Memory B cell (primary cell): ENCODE measurements around the gene TTC28.
A peak's percentile ranks its signal among the peaks of the same experiment; 100 is the strongest.

Experiments used
- ATAC-seq: fragments of 150-1000 bp; cut with Tn5 transposase; 2 replicates; pipeline ENCODE4 v1.10.0; 2021; ENCODE audit warnings: low read depth, mild to moderate bottlenecking, moderate library complexity
- DNase-seq, 2 donors: peaks; one replicate each; pipeline ENCODE4 v3.0.0; 2022; ENCODE audit warnings: low spot score in 2 of 2
- H3K27ac Mint-ChIP-seq: one replicate; pipeline ENCODE4 v1.8.0; 2022; ENCODE audit warnings: mild to moderate bottlenecking, moderate library complexity, mixed read lengths
- H3K27me3 Mint-ChIP-seq: one replicate; pipeline ENCODE4 v1.8.0; 2022; ENCODE audit warnings: mixed read lengths
- H3K36me3 Mint-ChIP-seq: one replicate; pipeline ENCODE4 v1.8.0; 2022; ENCODE audit warnings: mild to moderate bottlenecking, mixed read lengths
- H3K4me1 Mint-ChIP-seq: one replicate; pipeline ENCODE4 v1.8.0; 2022; ENCODE audit warnings: mixed read lengths
- H3K4me3 Mint-ChIP-seq: one replicate; pipeline ENCODE4 v1.8.0; 2022; ENCODE audit warnings: mild to moderate bottlenecking, moderate library complexity, mixed read lengths
- H3K9me3 Mint-ChIP-seq: one replicate; pipeline ENCODE4 v1.8.0; 2022; ENCODE audit warnings: mixed read lengths

Gene TTC28

GRCh38 chr22:28024422-28024888 lies 655.2 kb downstream of the TTC28 start:
- H3K27me3 Mint-ChIP-seq: no peaks in the 10 kb centered on the region
- no peaks in the 10 kb centered on the region for H3K36me3 Mint-ChIP-seq
- peaks cover 3% of the 10 kb centered on the region for H3K4me1 Mint-ChIP-seq
- H3K4me3 Mint-ChIP-seq: no peak overlapping the region
- no peak for ATAC-seq
- no peaks in the 10 kb centered on the region for H3K9me3 Mint-ChIP-seq
- H3K27ac Mint-ChIP-seq: no peak overlapping the region
- no peak for DNase-seq

DNA sequence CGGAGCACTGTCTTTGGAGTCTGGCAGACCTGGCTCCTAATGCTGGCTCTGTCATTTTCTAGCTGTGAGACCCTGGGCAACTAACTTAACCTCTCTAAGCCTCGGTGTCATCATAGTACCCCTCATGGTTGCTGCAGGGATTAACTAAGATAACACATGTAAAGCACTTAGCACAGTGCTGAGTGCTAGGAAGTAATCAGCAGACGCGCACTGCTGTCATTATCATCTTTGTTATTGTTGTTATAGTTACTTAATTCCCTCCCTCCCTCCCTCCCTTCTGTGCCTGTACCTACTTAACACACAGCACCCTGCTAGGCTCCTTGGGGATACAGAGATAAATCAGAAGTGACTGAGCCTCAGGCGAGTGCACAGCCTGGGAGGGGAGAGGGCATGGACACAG lies 655.9 kb downstream of the TTC28 start:
- H3K4me1 Mint-ChIP-seq: peaks cover 3% of the 10 kb centered on the region
- DNase-seq (no peak), ATAC-seq (no peak)
- H3K27me3 Mint-ChIP-seq: no peaks in the 10 kb centered on the region
- no peaks in the 10 kb centered on the region for H3K9me3 Mint-ChIP-seq
- H3K36me3 Mint-ChIP-seq: no peaks in the 10 kb centered on the region
- no peak overlapping the region for H3K4me3 Mint-ChIP-seq
- no peak overlapping the region for H3K27ac Mint-ChIP-seq

- no peak for DNase-seq
- no peak overlapping the region for H3K27ac Mint-ChIP-seq
- no peaks in the 10 kb centered on the region for H3K27me3 Mint-ChIP-seq
- H3K9me3 Mint-ChIP-seq: no peaks in the 10 kb centered on the region
- no peak overlapping the region for H3K4me3 Mint-ChIP-seq
- H3K36me3 Mint-ChIP-seq: no peaks in the 10 kb centered on the region
- ATAC-seq: no peak
- H3K4me1 Mint-ChIP-seq: peaks cover 3% of the 10 kb centered on the region
These were observed 656.6 kb downstream of the TTC28 start for GRCh38 chr22:28023036-28023435.

- Mint-ChIP-seq H3K36me3 (no peaks in the 10 kb centered on the region), H3K4me3 (no peak overlapping the region), H3K4me1 (peaks cover 3% of the 10 kb centered on the region), H3K27ac (no peak overlapping the region), H3K9me3 (no peaks in the 10 kb centered on the region), H3K27me3 (no peaks in the 10 kb centered on the region)
- no peak for DNase-seq
- no peak for ATAC-seq
These were observed 657.5 kb downstream of the TTC28 start for GRCh38 chr22:28021998-28022660.

- DNase-seq (no peak), ATAC-seq (no peak)
- Mint-ChIP-seq H3K4me1 (peaks cover 3% of the 10 kb centered on the region), H3K36me3 (no peaks in the 10 kb centered on the region), H3K9me3 (no peaks in the 10 kb centered on the region), H3K27me3 (no peaks in the 10 kb centered on the region), H3K27ac (no peak overlapping the region), H3K4me3 (no peak overlapping the region)
These were observed 658.3 kb downstream of the TTC28 start for GRCh38 chr22:28021116-28021997.

DNA sequence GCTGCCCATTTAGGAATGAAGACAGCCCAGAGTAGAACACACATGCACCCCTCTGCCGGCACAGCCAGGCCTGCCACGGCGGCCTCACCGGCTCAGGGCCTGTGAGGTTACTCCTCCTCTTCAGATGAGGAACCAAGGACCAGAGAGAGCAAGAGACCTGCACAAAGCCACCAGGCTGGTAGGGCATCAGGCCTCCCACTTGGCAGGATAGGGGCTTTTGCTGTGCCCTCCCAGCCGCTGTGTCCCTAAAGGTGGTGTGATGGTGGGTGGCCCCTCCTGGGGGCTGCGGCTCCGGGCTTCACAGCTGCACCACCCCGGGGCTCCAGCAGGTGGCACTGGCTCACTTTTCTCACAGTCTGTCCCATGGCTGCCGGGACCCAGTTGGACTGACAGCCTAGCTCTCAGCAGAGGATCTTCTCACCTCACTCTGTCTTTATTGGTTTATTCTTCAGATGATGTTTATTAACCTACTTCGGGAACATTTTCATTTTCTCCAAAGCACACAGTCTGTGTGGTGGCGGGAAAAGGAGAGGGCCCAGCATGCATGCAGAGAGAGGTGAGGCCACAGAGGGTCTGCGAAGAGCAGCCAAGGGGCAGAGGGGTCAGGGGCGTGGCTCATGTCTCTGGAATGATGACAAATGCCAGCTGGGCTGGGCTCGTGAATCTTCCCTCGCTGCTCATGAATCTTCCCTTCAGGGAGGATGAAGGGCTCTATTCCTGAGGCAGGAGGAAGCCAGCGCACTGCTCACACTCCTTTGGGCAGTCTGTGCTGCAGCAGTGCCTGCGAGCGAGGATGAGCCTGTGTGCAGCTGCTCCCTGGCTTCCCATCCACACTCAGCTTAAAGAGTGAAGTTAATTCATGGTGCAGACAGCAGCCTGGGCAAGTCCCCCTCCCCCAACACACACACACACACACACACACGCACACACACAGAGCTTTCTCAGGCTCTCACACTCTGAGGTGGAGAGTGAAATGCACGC lies 659.5 kb downstream of the TTC28 start:
- Mint-ChIP-seq H3K27me3 (no peaks in the 10 kb centered on the region), H3K27ac (peak overlapping the region; percentile 59), H3K36me3 (no peaks in the 10 kb centered on the region), H3K4me1 (peaks cover 3% of the 10 kb centered on the region), H3K9me3 (no peaks in the 10 kb centered on the region), H3K4me3 (no peak overlapping the region)
- DNase-seq: peak; percentile 54 to 66
- ATAC-seq: peak; percentile 83

- no peaks in the 10 kb centered on the region for H3K27me3 Mint-ChIP-seq
- H3K36me3 Mint-ChIP-seq: no peaks in the 10 kb centered on the region
- DNase-seq (no peak), ATAC-seq (no peak)
- no peaks in the 10 kb centered on the region for H3K9me3 Mint-ChIP-seq
- no peak overlapping the region for H3K4me3 Mint-ChIP-seq
- peak overlapping the region; percentile 59 for H3K27ac Mint-ChIP-seq
- peaks cover 5% of the 10 kb centered on the region for H3K4me1 Mint-ChIP-seq
These were observed 660.3 kb downstream of the TTC28 start for GRCh38 chr22:28019360-28019759.

- Mint-ChIP-seq H3K4me3 (no peak overlapping the region), H3K4me1 (peaks cover 5% of the 10 kb centered on the region), H3K36me3 (no peaks in the 10 kb centered on the region), H3K27me3 (no peaks in the 10 kb centered on the region), H3K27ac (no peak overlapping the region), H3K9me3 (no peaks in the 10 kb centered on the region)
- ATAC-seq: no peak
- DNase-seq: no peak
These were observed 661.1 kb downstream of the TTC28 start for GRCh38 chr22:28018461-28018927.

DNA sequence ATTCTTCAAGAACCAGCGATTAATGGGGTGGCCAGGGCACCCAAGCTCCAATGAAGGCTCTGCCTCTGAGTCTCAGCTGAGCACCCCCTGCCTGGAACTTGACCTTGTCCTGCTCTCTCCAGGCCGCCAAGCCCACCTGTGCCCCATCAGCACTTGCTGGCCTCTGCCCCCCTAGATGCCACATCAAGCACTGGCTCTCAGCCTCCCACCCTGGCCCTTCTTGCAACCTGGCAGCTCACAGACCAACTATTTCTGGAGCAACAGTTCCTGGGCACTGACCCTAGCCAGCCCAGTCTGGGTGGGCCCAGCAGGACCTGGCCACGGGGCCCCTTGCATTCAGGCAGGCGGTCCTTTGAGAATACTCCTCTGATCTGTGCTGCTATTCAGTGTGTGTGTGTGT lies 661.8 kb downstream of the TTC28 start:
- no peak for ATAC-seq
- no peak for DNase-seq
- H3K36me3 Mint-ChIP-seq: no peaks in the 10 kb centered on the region
- H3K4me1 Mint-ChIP-seq: peaks cover 5% of the 10 kb centered on the region
- peak overlapping the region; percentile 76 for H3K27ac Mint-ChIP-seq
- no peak overlapping the region for H3K4me3 Mint-ChIP-seq
- no peaks in the 10 kb centered on the region for H3K9me3 Mint-ChIP-seq
- no peaks in the 10 kb centered on the region for H3K27me3 Mint-ChIP-seq

DNA sequence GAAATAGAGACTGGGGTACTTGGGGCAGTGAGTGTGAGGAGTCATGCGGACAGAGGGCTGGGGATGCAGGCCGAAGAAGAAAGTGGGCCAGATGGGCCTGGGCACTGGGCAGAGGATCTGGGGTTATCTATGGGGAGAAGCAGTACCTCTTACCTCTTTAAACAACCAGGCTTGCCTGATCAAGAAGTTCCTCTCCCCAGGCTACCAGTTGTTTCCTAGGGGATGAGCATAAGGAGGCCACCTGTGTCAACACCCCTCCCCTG lies 662.2 kb downstream of the TTC28 start:
- Mint-ChIP-seq H3K9me3 (no peaks in the 10 kb centered on the region), H3K27me3 (no peaks in the 10 kb centered on the region), H3K4me3 (no peak overlapping the region), H3K36me3 (no peaks in the 10 kb centered on the region), H3K27ac (no peak overlapping the region), H3K4me1 (peaks cover 5% of the 10 kb centered on the region)
- ATAC-seq (no peak), DNase-seq (no peak)

GRCh38 chr22:28016781-28017557 lies 662.7 kb downstream of the TTC28 start:
- Mint-ChIP-seq H3K4me1 (peaks cover 5% of the 10 kb centered on the region), H3K4me3 (no peak overlapping the region), H3K27ac (no peak overlapping the region), H3K36me3 (no peaks in the 10 kb centered on the region), H3K9me3 (no peaks in the 10 kb centered on the region), H3K27me3 (no peaks in the 10 kb centered on the region)
- DNase-seq (no peak), ATAC-seq (no peak)

DNA sequence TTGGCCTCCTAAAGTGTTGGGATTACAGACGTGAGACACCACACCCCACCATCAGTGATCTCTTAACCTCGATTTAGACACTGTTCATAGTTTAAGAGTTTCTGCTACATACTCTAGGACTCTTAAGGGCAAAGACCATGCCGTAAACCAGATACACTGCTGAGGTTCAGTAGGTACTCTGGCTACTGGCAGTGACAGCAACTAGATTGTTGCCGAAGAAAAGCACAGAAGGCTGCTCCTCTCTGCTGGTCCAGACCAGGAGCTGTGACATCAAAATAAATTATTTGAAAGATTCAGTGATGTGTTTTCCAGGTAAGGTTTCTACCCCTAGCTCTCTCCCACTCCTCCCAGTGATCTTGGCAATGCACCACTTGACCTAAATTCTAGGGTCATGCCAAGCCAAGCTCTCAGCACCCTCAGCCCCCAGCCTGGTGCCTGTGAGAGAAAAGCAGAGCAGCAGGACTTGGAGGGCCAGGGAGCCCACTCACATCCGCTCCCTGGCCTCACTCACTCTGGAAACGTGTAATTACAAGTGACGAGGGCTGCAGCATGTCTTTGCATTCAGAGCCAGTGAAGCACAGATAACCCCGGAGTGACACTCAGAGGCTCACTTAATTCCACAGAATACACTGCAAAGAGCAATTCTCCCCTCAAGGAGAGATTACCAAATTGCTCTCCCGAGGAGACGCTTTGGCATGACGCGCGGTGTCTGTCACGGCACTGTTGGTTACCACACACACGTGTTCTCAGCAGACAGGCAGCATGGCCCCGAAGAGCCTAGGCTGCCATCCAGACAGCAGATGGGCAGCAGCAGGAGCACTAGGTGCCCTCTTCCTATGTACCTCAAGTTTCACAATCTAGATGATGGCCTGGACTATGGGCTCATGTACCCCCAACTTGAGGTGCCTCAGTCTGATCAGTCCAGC lies 663.7 kb downstream of the TTC28 start:
- Mint-ChIP-seq H3K27me3 (peaks cover 2% of the 10 kb centered on the region), H3K4me3 (no peak overlapping the region), H3K9me3 (no peaks in the 10 kb centered on the region), H3K4me1 (peaks cover 5% of the 10 kb centered on the region), H3K27ac (no peak overlapping the region), H3K36me3 (no peaks in the 10 kb centered on the region)
- no peak for ATAC-seq
- no peak for DNase-seq
